Measurements from ENCODE around the gene SPRR3.

DNA sequence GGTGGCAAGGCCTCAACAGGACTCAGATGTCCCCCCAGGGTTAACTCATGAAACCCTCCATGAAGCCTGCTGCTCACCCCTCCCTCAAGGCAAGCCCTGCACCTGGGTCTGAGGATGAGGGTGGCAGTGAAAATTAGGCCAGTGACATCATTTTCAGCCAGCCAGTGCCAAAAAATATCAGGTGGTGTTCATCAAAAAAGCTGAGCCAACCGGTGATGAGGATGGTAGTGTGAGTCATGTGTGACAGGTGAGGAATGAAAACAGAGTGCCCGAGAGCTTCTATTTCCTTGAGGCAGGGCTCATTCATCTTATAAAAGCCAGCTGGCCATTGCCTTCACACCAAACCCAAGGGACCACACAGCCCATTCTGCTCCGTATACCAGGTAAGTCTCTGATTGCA, 17.8 kb upstream of the SPRR3 start, which contains the start of gene SPRR1A:
- TF ChIP-seq SNAI2 (CRISPR knock-in tag; IDR thresholded peaks at IDR 0.05), result no peak
- TF ChIP-seq CREB5 (CRISPR knock-in tag; IDR thresholded peaks at IDR 0.05; ENCODE audit: low read depth), result no peak

Measured in SK-N-SH treated with all-trans-retinoic acid at 6 μM for 48 hours (cell line).